ENCODE data around the gene ATXN7L1.

Gene ATXN7L1

GRCh38 chr7:105876091-105876963 lies at the start of gene ATXN7L1:
Gene ATXN7L1 (minus strand): TSS chr7:105876599. CDS start chr7:105876558, 41 bp downstream.
- DNase-seq (ENCODE audit: low read depth, low spot score): peak; percentile 95

DNA sequence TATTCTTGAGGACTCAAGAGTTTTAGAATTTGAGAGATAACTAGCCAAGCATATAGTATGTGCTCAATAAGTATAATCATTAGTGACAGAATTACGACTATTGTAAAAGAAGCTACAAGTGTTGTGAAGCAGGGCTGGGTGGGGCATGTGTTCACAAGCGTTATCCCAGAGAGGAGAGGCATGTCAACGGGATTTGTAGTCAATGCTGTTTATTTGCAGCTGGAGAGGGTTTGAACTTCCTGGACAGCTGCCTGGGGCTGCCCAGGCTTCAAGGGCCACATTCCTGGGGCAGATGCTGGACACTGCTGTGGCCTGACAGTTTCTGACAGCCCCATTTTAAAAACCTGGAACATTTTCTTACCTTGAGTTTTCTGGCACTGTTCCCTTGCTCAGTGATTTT lies 49.7 kb upstream of the ATXN7L1 start:
- no peak for DNase-seq (ENCODE audit: low read depth, low spot score)

DNA sequence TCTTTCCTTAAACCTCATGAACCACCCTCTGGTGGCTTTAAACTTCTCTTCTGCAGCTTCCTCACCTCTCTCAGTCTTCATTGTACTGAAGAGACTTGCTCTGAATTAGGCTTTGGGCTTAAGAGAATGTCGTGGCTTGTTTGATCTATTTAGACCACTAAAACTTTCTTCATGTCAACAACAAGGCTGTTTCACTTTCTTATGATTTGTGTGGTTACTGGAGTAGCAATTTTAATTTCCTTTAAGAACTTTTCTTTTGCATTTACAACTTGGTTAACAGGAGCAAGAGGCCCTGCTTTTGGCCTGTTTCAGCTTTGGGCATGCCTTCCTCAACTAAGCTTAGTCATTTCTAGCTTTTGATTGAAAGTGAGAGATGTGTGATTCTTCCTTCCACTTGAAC lies 48.5 kb upstream of the ATXN7L1 start:
- no peak for DNase-seq (ENCODE audit: low read depth, low spot score)

- no peak for DNase-seq (ENCODE audit: low read depth, low spot score)
Observed at GRCh38 chr7:105920766-105921165, 44.4 kb upstream of the ATXN7L1 start.

DNA sequence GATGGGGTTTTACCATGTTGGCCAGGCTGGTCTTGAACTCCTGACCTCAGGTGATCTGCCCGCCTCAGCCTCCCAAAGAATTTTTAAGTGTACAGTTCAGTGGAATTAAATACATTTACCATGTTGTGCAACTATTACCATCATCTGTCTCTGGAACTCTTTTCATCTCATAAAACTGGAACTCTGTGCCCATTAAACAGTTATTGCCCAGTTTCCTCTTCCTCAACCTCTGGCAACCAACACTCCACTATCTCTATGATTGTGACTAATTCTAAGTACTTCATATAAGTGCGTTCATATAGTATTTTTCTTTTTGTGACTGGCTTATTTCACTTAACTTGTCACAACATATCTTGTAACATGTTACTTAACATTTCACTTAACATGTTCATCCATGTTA lies 41.3 kb upstream of the ATXN7L1 start:
- DNase-seq (ENCODE audit: low read depth, low spot score): no peak

DNA sequence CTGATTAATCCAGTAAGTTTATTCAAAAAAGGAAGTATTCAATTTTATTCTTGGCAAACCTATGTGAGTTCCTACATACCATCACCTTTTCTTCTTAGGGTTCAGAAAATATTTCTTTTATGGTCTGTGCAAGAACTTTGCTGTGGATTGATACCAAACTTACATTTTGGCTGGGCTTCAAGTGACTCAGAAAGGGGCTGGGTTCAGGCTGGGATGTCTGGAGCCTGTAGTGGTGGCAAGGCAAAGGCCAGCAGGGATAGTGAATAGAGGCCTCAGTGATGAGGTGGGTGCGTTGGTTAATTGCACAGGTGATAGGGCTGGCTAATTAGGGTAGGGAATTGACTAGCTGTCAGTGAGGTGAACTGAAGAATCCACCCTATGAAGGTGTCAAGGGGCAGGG lies 40.2 kb upstream of the ATXN7L1 start:
- DNase-seq (ENCODE audit: low read depth, low spot score): no peak

DNA sequence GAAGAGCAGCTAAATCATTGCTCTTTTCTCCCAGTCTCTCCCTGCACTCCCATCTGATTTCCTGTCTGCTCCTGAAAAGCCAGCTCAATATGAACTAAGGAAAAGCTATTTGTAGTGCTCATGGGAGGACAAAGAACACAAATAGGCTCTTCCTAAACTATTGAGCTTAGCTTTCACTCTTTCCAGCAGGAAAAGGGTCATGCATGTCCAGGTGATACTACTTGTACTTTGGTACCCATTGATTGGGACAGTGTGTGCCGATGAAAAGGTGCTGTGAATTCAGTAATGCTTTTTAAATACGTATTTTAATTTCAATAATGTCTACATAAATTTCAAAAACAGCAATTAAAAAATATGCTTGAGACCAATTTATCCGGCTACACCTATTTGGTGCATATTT lies 37.5 kb upstream of the ATXN7L1 start:
- DNase-seq (ENCODE audit: low read depth, low spot score): no peak

- DNase-seq (ENCODE audit: low read depth, low spot score): no peak
Observed at GRCh38 chr7:105911961-105912575, 35.7 kb upstream of the ATXN7L1 start.

GRCh38 chr7:105910172-105910571 lies 33.8 kb upstream of the ATXN7L1 start:
- DNase-seq (ENCODE audit: low read depth, low spot score): no peak

DNA sequence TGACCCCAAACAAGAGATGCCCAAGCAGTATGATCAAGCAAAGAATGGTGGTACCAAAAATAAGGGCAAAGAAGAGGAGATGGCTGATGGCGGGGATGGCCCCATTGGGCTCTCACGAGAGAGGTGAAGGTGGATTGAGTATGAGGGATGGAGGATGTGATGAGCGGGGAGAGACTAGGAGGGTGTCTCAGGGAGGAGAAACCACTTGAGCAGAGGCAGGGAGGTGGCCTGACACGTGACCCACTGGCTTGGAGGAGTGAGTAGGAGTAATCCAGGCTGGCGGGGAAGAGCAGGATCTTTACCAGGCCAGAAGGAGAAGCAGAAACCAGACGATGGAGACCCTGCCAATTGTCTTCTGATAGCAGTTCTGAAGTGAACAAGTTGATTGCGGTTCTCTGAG lies 33.3 kb upstream of the ATXN7L1 start:
- no peak for DNase-seq (ENCODE audit: low read depth, low spot score)

DNA sequence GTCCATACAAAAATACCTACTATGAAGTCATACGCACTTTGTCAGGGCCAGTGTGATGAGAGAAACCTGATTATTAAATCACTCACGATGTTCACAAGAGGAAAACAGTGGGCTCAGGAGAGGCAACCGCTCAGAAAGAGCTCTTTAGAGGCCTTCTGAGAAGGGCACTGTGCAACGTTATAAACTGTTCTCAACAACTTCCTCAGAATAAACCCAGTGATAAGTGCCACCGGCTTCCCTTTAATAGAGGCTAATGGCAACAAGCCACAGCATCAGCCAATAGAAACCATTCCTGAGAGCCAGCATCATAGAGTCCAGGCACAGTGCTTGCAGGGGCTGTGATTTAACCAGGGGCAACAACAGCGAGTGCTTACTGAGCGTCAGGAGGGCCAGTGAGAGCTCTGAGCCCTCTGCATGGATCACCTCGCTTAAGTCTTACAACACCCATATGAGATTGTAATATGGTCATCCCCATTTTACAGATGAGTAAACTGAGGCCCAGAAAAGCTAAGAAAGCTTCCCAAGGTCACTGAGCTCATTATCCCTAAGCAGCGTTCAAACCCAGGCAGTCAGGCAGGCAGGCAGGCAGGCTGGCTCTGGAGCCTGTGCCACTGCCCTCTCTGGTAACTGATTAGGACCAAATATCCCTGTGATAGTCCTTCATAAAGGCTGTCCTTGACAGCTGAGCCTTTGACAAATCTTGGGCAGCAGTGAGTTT lies 30.9 kb upstream of the ATXN7L1 start:
- no peak for DNase-seq (ENCODE audit: low read depth, low spot score)

DNA sequence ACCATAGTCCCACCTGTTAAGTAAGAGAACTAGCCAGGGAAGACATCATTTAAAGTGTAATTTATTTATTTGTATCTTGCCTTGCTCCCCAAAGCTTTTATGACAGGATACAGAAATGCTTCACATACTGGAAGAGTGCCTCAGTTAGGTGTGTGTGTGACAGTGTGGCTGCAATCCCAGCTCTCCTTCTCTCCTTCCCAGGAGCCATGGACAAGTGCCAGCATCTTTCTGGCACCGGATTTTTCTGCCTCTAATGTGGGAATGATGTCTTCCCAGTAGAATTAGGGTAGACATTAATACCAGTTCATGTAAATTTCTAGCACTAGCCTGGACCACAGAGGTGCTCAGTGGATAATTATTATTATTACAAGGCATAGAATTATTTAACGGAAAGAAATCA lies 30.3 kb upstream of the ATXN7L1 start:
- no peak for DNase-seq (ENCODE audit: low read depth, low spot score)

- no peak for DNase-seq (ENCODE audit: low read depth, low spot score)
Observed at GRCh38 chr7:105905910-105906568, 29.6 kb upstream of the ATXN7L1 start.

DNA sequence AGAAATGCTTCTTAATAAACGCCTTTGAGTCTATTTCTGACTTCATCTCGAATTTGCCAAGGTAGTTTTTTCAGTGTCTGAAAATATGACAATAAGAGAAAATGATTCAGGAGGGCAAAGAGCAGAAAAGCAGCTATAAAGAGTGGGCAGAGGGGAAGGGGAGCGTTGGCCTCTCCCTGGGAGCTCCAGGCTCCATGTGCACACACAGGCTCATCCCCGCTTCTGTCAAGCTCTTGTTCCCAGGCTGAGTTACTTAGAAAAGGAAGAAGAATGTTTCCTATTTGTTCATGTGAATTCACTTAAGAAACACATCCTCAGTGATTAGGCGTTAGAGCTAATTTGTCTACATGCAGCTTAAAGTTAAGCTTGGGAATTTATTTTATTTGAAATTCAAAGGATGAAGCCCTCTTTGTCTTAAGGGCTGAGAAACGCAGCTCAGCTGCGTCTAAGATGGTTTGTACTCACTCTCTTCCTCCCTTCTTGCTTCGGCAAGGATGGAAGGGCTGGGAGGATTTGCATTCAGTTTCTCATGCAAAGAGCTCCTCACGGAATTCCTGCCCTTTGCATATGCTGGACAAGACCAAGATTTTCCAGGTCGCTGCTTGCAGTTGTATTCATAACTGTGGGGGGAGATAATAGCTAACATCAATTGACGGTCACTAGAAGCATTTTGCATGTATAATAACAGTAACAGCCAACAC lies 29.0 kb upstream of the ATXN7L1 start:
- DNase-seq (ENCODE audit: low read depth, low spot score): no peak

GRCh38 chr7:105904064-105904463 lies 27.7 kb upstream of the ATXN7L1 start:
- DNase-seq (ENCODE audit: low read depth, low spot score): no peak

DNA sequence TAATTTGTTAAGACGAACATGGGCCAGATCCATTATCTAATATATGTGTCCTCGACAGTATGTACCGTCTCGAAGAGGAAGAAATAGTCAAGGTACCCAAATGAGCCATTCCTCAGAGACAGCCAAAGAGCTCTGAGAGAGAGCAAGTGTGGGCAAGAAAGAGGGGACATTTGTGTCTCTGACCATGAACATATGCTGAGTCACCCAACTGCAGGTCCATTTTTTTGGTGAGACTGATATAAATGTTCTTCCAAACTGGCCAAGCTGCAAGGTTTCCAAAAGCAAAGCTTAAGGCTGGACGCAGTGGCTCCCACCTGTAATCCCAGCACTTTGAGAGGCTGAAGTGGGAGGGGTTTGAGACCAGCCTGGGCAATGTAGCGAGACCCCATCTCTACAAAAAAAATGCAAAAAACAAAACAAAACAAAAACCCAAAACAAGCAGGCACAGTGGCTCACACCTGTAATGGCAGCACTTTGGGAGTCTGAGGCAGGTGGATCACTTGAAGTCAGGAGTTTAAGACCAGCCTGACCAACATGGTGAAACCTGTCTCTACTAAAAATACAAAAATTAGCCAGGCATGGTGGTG lies 26.0 kb upstream of the ATXN7L1 start:
- DNase-seq (ENCODE audit: low read depth, low spot score): no peak

DNA sequence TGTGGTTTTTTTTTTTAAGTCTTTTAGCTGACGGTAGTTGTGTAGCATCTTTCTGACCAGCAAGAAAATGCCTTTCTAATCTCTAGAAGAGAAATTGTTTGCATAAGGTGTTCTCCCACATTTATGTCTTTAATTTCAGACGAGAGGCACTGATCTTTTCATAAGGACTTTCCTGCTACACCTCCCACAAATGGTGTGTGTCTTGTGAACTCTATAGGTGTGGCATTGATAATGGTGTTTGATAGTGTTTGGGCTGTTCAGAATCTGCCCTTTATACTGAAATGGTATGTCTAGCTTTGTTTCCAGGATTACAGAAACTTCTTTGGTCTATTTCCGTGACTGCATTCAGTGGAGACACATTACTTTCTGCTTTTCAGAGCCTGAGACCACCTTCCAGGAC lies 21.6 kb upstream of the ATXN7L1 start:
- no peak for DNase-seq (ENCODE audit: low read depth, low spot score)

GRCh38 chr7:105896407-105896911 lies 20.1 kb upstream of the ATXN7L1 start:
- DNase-seq (ENCODE audit: low read depth, low spot score): no peak

DNA sequence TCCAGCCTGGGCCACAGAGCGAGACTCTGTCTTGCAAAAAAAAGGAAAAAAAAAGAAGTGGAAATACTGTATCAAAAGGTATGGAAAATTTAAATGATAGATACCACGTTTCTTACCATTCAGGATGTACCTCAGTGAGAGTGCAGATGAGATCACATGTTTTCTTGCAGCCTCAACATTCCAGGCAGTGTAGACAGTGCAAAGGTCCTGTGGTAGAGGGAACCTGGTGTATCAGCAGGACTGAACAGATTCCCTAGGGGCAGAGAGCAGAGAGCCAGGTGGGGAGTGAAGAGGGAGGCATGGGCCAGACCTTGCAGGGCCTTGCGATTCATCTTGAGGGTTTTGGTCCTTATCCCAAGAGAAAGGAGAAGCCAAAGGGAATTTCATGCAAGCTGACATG lies 17.7 kb upstream of the ATXN7L1 start:
- no peak for DNase-seq (ENCODE audit: low read depth, low spot score)

- DNase-seq (ENCODE audit: low read depth, low spot score): no peak
Observed at GRCh38 chr7:105892387-105892786, 16.0 kb upstream of the ATXN7L1 start.

All from smooth muscle cell of the brain vasculature (primary cell).